HG03460 (cell line): ENCODE data around the gene ROBO1.

Experiments used
- ATAC-seq: cut with Tn5 transposase; IDR thresholded peaks from one replicate; pipeline ENCODE4 v1.9.1; 2021; ENCODE audit not compliant: unreplicated experiment

ROBO1 gene

GRCh38 chr3:79250746-79251145 lies 517.1 kb downstream of the ROBO1 start:
- no peak for ATAC-seq

- ATAC-seq, result no peak
Observed at GRCh38 chr3:79249701-79250100, 518.1 kb downstream of the ROBO1 start.

- ATAC-seq, result no peak
Observed at GRCh38 chr3:79247725-79248043, 520.1 kb downstream of the ROBO1 start.

- ATAC-seq, result no peak
Observed at GRCh38 chr3:79246875-79247724, 520.7 kb downstream of the ROBO1 start.

GRCh38 chr3:79245284-79246138 lies 522.3 kb downstream of the ROBO1 start:
- ATAC-seq, result no peak

- no peak for ATAC-seq
Observed at GRCh38 chr3:79236496-79236895, 531.3 kb downstream of the ROBO1 start.

GRCh38 chr3:79233431-79234060 lies 534.3 kb downstream of the ROBO1 start:
- no peak for ATAC-seq

- no peak for ATAC-seq
Observed at GRCh38 chr3:79230266-79230665, 537.5 kb downstream of the ROBO1 start.

GRCh38 chr3:79217096-79217495 lies 550.7 kb downstream of the ROBO1 start:
- ATAC-seq, result no peak

- no peak for ATAC-seq
Observed at GRCh38 chr3:79215286-79215685, 552.5 kb downstream of the ROBO1 start.

- ATAC-seq, result no peak
Observed at GRCh38 chr3:79211586-79212359, 556.0 kb downstream of the ROBO1 start.

GRCh38 chr3:79204351-79204750 lies 563.4 kb downstream of the ROBO1 start:
- ATAC-seq, result no peak

- no peak for ATAC-seq
Observed at GRCh38 chr3:79203144-79203519, 564.7 kb downstream of the ROBO1 start.

GRCh38 chr3:79202471-79203143 lies 565.2 kb downstream of the ROBO1 start:
- ATAC-seq, result no peak

- ATAC-seq, result no peak
Observed at GRCh38 chr3:79200456-79200855, 567.3 kb downstream of the ROBO1 start.

- ATAC-seq, result no peak
Observed at GRCh38 chr3:79199966-79200365, 567.8 kb downstream of the ROBO1 start.

GRCh38 chr3:79187426-79187825 lies 580.4 kb downstream of the ROBO1 start:
- no peak for ATAC-seq

- no peak for ATAC-seq
Observed at GRCh38 chr3:79184251-79184650, 583.5 kb downstream of the ROBO1 start.

GRCh38 chr3:79183496-79183895 lies 584.3 kb downstream of the ROBO1 start:
- ATAC-seq, result no peak

- no peak for ATAC-seq
Observed at GRCh38 chr3:79178471-79179180, 589.2 kb downstream of the ROBO1 start.
